HepG2 (cell line): Measurements from ENCODE around the gene TSPAN9. TPM values are rescaled to one million over a fixed set of nuclear protein-coding genes. Genes with fewer than 3 reads are reported as not detected.

ENCODE experiments used
- ARID2 ChIP-seq: sonication (generic); formaldehyde crosslinking; IDR thresholded peaks from 2 replicates; pipeline ENCODE4 v1.8.1; 2022; ENCODE audit warnings: mild to moderate bottlenecking, missing genetic modification reagents, borderline replicate concordance
- GATA4 ChIP-seq: sonication (generic); IDR thresholded peaks from 2 replicates; pipeline ENCODE4 v1.6.1; 2016; ENCODE audit warnings: antibody characterized with exemption, low read depth, borderline replicate concordance
- KDM3A ChIP-seq: IDR thresholded peaks from 2 replicates; pipeline ENCODE4 v1.6.1; 2018; ENCODE audit warnings: low read depth, missing compliant biosample characterization
- MIER2 ChIP-seq: IDR thresholded peaks from 2 replicates; pipeline ENCODE4 v1.6.1; 2016; ENCODE audit warnings: missing biosample characterization, missing genetic modification reagents
- NFIB ChIP-seq: sonication (generic); formaldehyde crosslinking; IDR thresholded peaks from 2 replicates; pipeline ENCODE4 v1.9.0; 2021; ENCODE audit warnings: missing genetic modification reagents, mild to moderate bottlenecking, borderline replicate concordance
- PITX1 ChIP-seq: sonication (generic); formaldehyde crosslinking; IDR thresholded peaks from 2 replicates; pipeline ENCODE4 v1.5.1; 2020; ENCODE audit warnings: mild to moderate bottlenecking, missing genetic modification reagents
- PLRG1 ChIP-seq: fragments of 450-650 bp; conservative IDR thresholded peaks from 2 replicates; pipeline ENCODE4 v1.6.1; 2016
- RFXAP ChIP-seq: sonication (generic); formaldehyde crosslinking; IDR thresholded peaks from 2 replicates; pipeline ENCODE4 v1.4.0; 2020; ENCODE audit warnings: missing genetic modification reagents, borderline replicate concordance
- SCMH1 ChIP-seq: sonication (generic); formaldehyde crosslinking; IDR thresholded peaks from 2 replicates; pipeline ENCODE4 v1.9.0; 2021; ENCODE audit warnings: missing genetic modification reagents, mild to moderate bottlenecking, borderline replicate concordance
- ZNF10 ChIP-seq: sonication (generic); formaldehyde crosslinking; IDR thresholded peaks from 2 replicates; pipeline ENCODE4 v1.4.0; 2020; ENCODE audit warnings: mild to moderate bottlenecking, low read depth, missing genetic modification reagents, borderline replicate concordance
- ZNF160 ChIP-seq: sonication (generic); formaldehyde crosslinking; IDR thresholded peaks from 2 replicates; pipeline ENCODE4 v1.8.0; 2022; ENCODE audit warnings: mild to moderate bottlenecking, inconsistent platforms, missing genetic modification reagents
- ZNF234 ChIP-seq: sonication (generic); formaldehyde crosslinking; conservative IDR thresholded peaks from 2 replicates; pipeline ENCODE4 v1.5.1; 2020; ENCODE audit warnings: mild to moderate bottlenecking, missing genetic modification reagents
- ZNF335 ChIP-seq: sonication (generic); formaldehyde crosslinking; IDR thresholded peaks from 2 replicates; pipeline ENCODE4 v1.4.0; 2020; ENCODE audit warnings: missing genetic modification reagents
- ZNF337 ChIP-seq: sonication (generic); formaldehyde crosslinking; IDR thresholded peaks from 2 replicates; pipeline ENCODE4 v1.5.1; 2020; ENCODE audit warnings: missing genetic modification reagents, low read depth, mild to moderate bottlenecking, borderline replicate concordance
- ZNF616 ChIP-seq: sonication (generic); formaldehyde crosslinking; IDR thresholded peaks from 2 replicates; pipeline ENCODE4 v1.5.0; 2020; ENCODE audit warnings: low read depth, mild to moderate bottlenecking, missing genetic modification reagents
- ZNF747 ChIP-seq: sonication (generic); formaldehyde crosslinking; IDR thresholded peaks from 2 replicates; pipeline ENCODE4 v1.8.1; 2023; ENCODE audit warnings: missing genetic modification reagents, mild to moderate bottlenecking, borderline replicate concordance
- ZNF839 ChIP-seq: sonication (generic); formaldehyde crosslinking; IDR thresholded peaks from 2 replicates; pipeline ENCODE4 v1.4.0; 2020; ENCODE audit warnings: missing genetic modification reagents, mild to moderate bottlenecking, borderline replicate concordance
- ZNF878 ChIP-seq: sonication (generic); formaldehyde crosslinking; IDR thresholded peaks from 2 replicates; pipeline ENCODE4 v1.8.1; 2023; ENCODE audit warnings: mild to moderate bottlenecking, missing genetic modification reagents, moderate library complexity
- ZSCAN25 ChIP-seq: sonication (generic); formaldehyde crosslinking; IDR thresholded peaks from 2 replicates; pipeline ENCODE4 v1.8.0; 2022; ENCODE audit warnings: mild to moderate bottlenecking, missing genetic modification reagents
- ZSCAN31 ChIP-seq: sonication (generic); formaldehyde crosslinking; IDR thresholded peaks from 2 replicates; pipeline ENCODE4 v1.5.0; 2020; ENCODE audit warnings: low read depth, mild to moderate bottlenecking, missing genetic modification reagents
- polyA plus RNA-seq, 8 experiments: library from polyadenylated mRNA; depleted of rRNA in 3 of 8; stranded (reverse) in 7 of 8; unstranded in 1 of 8; fragments of >200 nt; fragmentation: Illumina TruSeq in 4 of 8; extraction: Trizol in 4 of 8; gene quantifications; 2 replicates each; pipeline versions ENCODE4 v1.2.1 to v1.2.3, GENCODE V29; 2011 to 2016; ENCODE audit warnings: low read depth in 4 of 8, missing spikeins in 1 of 8, mixed read lengths in 1 of 8; ENCODE audit not compliant: insufficient read depth in 1 of 8
- total RNA-seq, 5 experiments: library from RNA; depleted of rRNA; stranded (reverse); fragments of >200 nt; fragmentation: Illumina TruSeq; extraction: Trizol; gene quantifications; 2 replicates each; pipeline ENCODE4 v1.2.3, GENCODE V29; 2016; ENCODE audit warnings: low read depth in 1 of 5
- TF ChIP-seq, protein P1 (sequence below): sonication (generic); formaldehyde crosslinking; IDR thresholded peaks from 2 replicates; pipeline ENCODE4 v1.5.0; 2020; ENCODE audit warnings: mild to moderate bottlenecking, missing genetic modification reagents
- TF ChIP-seq, protein P2 (sequence below): sonication (generic); formaldehyde crosslinking; IDR thresholded peaks from 2 replicates; pipeline ENCODE4 v1.4.0; 2020; ENCODE audit warnings: missing genetic modification reagents
- TF ChIP-seq, protein P3 (sequence below): sonication (generic); formaldehyde crosslinking; IDR thresholded peaks from 2 replicates; pipeline ENCODE4 v1.4.0; 2020; ENCODE audit warnings: mild to moderate bottlenecking, missing genetic modification reagents

TSPAN9 gene
- total and polyA plus RNA-seq, 2 of the 13 experiments (the other 11 are each of a cell fraction or from before 2014, with no cell fraction given): 18.1 to 42.3 TPM

DNA sequence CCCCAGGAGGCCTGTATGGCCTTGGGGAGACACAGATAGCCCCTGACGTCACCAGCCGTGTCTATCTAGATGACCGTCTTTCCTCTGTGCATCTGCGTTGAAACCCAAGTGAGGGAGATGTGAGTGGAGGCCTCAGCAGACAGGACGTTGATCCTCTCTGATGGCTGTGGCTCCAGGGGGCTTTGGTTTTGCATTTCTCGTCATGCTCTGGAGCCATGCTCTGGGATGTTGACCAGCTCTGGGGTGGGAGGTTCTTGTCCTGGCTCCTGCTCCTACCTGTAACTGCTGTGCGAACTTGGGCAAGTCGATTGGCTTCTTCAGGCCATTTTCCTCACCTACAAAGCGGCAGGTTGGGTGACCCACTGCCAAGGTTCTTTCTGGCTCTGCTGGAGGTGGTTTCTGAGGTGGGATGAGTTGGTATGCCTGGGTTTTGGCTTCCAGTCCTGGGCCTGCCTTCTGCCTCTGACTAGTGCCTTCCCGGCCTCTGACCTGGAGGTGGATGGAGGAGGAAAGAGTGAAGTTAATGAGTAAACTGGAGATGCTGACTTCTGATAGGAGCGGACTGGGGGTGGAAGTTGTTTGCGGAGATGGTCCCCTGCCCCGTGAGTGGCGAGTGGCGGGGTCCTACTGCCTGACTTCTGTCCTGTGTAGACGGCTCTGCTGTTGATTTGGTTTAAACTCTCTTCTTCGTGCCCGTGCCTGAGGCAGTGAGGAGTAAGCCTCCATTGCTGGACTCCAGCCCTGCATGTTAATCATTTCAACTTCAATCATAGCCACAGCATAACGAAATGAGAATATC, 8.4 kb downstream of the TSPAN9 start (continued):
- TF ChIP-seq, protein P1, sequence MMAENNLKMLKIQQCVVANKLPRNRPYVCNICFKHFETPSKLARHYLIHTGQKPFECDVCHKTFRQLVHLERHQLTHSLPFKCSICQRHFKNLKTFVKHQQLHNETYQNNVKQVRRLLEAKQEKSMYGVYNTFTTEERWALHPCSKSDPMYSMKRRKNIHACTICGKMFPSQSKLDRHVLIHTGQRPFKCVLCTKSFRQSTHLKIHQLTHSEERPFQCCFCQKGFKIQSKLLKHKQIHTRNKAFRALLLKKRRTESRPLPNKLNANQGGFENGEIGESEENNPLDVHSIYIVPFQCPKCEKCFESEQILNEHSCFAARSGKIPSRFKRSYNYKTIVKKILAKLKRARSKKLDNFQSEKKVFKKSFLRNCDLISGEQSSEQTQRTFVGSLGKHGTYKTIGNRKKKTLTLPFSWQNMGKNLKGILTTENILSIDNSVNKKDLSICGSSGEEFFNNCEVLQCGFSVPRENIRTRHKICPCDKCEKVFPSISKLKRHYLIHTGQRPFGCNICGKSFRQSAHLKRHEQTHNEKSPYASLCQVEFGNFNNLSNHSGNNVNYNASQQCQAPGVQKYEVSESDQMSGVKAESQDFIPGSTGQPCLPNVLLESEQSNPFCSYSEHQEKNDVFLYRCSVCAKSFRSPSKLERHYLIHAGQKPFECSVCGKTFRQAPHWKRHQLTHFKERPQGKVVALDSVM (CRISPR knock-in tag): 0 out of 2 replicates have a peak, but pooled peaks have one; percentile 20
- TF ChIP-seq, protein P2, sequence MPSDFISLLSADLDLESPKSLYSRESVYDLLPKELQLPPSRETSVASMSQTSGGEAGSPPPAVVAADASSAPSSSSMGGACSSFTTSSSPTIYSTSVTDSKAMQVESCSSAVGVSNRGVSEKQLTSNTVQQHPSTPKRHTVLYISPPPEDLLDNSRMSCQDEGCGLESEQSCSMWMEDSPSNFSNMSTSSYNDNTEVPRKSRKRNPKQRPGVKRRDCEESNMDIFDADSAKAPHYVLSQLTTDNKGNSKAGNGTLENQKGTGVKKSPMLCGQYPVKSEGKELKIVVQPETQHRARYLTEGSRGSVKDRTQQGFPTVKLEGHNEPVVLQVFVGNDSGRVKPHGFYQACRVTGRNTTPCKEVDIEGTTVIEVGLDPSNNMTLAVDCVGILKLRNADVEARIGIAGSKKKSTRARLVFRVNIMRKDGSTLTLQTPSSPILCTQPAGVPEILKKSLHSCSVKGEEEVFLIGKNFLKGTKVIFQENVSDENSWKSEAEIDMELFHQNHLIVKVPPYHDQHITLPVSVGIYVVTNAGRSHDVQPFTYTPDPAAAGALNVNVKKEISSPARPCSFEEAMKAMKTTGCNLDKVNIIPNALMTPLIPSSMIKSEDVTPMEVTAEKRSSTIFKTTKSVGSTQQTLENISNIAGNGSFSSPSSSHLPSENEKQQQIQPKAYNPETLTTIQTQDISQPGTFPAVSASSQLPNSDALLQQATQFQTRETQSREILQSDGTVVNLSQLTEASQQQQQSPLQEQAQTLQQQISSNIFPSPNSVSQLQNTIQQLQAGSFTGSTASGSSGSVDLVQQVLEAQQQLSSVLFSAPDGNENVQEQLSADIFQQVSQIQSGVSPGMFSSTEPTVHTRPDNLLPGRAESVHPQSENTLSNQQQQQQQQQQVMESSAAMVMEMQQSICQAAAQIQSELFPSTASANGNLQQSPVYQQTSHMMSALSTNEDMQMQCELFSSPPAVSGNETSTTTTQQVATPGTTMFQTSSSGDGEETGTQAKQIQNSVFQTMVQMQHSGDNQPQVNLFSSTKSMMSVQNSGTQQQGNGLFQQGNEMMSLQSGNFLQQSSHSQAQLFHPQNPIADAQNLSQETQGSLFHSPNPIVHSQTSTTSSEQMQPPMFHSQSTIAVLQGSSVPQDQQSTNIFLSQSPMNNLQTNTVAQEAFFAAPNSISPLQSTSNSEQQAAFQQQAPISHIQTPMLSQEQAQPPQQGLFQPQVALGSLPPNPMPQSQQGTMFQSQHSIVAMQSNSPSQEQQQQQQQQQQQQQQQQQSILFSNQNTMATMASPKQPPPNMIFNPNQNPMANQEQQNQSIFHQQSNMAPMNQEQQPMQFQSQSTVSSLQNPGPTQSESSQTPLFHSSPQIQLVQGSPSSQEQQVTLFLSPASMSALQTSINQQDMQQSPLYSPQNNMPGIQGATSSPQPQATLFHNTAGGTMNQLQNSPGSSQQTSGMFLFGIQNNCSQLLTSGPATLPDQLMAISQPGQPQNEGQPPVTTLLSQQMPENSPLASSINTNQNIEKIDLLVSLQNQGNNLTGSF: no peak
- TF ChIP-seq KDM3A (CRISPR knock-in tag): no peak
- TF ChIP-seq ZSCAN31 (CRISPR knock-in tag): no peak
- peak; percentile 40; the same call in 1 of the 2 replicates for TF ChIP-seq RFXAP (CRISPR knock-in tag)
- TF ChIP-seq ZNF747 (CRISPR knock-in tag): 0 out of 2 replicates have a peak, but pooled peaks have one; percentile 27
- TF ChIP-seq ZNF878: no peak
- no peak; the same call in 1 of the 2 replicates for TF ChIP-seq PITX1 (CRISPR knock-in tag)
- TF ChIP-seq ZNF10 (CRISPR knock-in tag): no peak
- TF ChIP-seq, protein P3, sequence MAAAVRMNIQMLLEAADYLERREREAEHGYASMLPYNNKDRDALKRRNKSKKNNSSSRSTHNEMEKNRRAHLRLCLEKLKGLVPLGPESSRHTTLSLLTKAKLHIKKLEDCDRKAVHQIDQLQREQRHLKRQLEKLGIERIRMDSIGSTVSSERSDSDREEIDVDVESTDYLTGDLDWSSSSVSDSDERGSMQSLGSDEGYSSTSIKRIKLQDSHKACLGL: no peak
- no peak for TF ChIP-seq PLRG1
- TF ChIP-seq NFIB: no peak
- TF ChIP-seq ARID2: no peak
- no peak for TF ChIP-seq ZNF839 (CRISPR knock-in tag)
- TF ChIP-seq ZNF335 (CRISPR knock-in tag): no peak
- no peak for TF ChIP-seq ZNF337 (CRISPR knock-in tag)
- TF ChIP-seq ZNF616 (CRISPR knock-in tag): no peak
- no peak for TF ChIP-seq MIER2 (CRISPR knock-in tag)
- TF ChIP-seq ZNF160: no peak
- no peak for TF ChIP-seq ZSCAN25 (CRISPR knock-in tag)
- TF ChIP-seq SCMH1 (CRISPR knock-in tag): no peak
- no peak for TF ChIP-seq ZNF234
- TF ChIP-seq GATA4: peak; percentile 54; the same call in 1 of the 2 replicates
